K562 (cell line): ENCODE measurements around the gene SLC35E2B.

Experiments
- CEBPB ChIP-seq: fragments of 450-650 bp; IDR thresholded peaks from 2 replicates; pipeline ENCODE4 v1.6.1; 2016; ENCODE audit warnings: missing genetic modification characterization, missing compliant biosample characterization
- CHCHD3 ChIP-seq: fragments of 250-450 bp; sonication (Bioruptor Pico); IDR thresholded peaks from 2 replicates; pipeline ENCODE4 v2.1.2; 2022; ENCODE audit warnings: mild to moderate bottlenecking
- MAFK ChIP-seq: IDR thresholded peaks from 2 replicates; pipeline ENCODE4 v1.6.1; 2011; ENCODE audit warnings: low read length, improper control_type of control experiment
- PHB ChIP-seq: fragments of 250-450 bp; sonication (Bioruptor Pico); IDR thresholded peaks from 2 replicates; pipeline ENCODE4 v1.5.0; 2021
- PHF8 ChIP-seq: fragments of 200-600 bp; sonication (generic); IDR thresholded peaks from 2 replicates; pipeline ENCODE4 v1.6.1; 2012; ENCODE audit warnings: mixed run types, mild to moderate bottlenecking, inconsistent platforms, low read length, moderate library complexity, borderline replicate concordance
- POLR2A ChIP-seq: fragments of 450-650 bp; conservative IDR thresholded peaks from 2 replicates; pipeline ENCODE4 v1.6.1; 2016
- POLR2AphosphoS5 ChIP-seq: IDR thresholded peaks from 2 replicates; pipeline ENCODE4 v1.6.1; 2011; ENCODE audit warnings: mild to moderate bottlenecking, low read depth, low read length, moderate library complexity; ENCODE audit not compliant: control insufficient read depth, insufficient read depth
- SMAD3 ChIP-seq: fragments of 450-650 bp; formaldehyde crosslinking; conservative IDR thresholded peaks from 2 replicates; pipeline ENCODE4 v1.4.0; 2020; ENCODE audit warnings: mild to moderate bottlenecking
- TEAD4 ChIP-seq, 2 experiments: sonication (generic) in 1 of 2; formaldehyde crosslinking in 1 of 2; IDR thresholded peaks; 2 replicates each; pipeline versions ENCODE4 v1.6.1 to v1.8.0; 2012 to 2022; ENCODE audit warnings: borderline replicate concordance in 1 of 2, inconsistent platforms in 1 of 2, low read length in 1 of 2, mild to moderate bottlenecking in 1 of 2, missing genetic modification reagents in 1 of 2
- ZKSCAN1 ChIP-seq: fragments of 150-350 bp; IDR thresholded peaks from 2 replicates; pipeline ENCODE4 v1.6.1; 2016; ENCODE audit warnings: low read depth, low read length
- ZNF586 ChIP-seq: fragments of 450-650 bp; formaldehyde crosslinking; conservative IDR thresholded peaks from 2 replicates; pipeline ENCODE4 v1.4.0; 2020; ENCODE audit warnings: mild to moderate bottlenecking, moderate library complexity
- TF ChIP-seq, protein P1 (sequence below): sonication (generic); formaldehyde crosslinking; IDR thresholded peaks from 2 replicates; pipeline ENCODE4 v1.8.0; 2023; ENCODE audit warnings: mild to moderate bottlenecking, missing genetic modification reagents
- TF ChIP-seq, protein P2 (sequence below): sonication (generic); formaldehyde crosslinking; IDR thresholded peaks from 2 replicates; pipeline ENCODE4 v1.8.0; 2022; ENCODE audit warnings: mild to moderate bottlenecking, missing genetic modification reagents
- TF ChIP-seq, protein P3 (sequence below): fragments of 450-650 bp; formaldehyde crosslinking; conservative IDR thresholded peaks from 2 replicates; pipeline ENCODE4 v1.4.0; 2022; ENCODE audit warnings: mild to moderate bottlenecking, missing genetic modification characterization

DNA sequence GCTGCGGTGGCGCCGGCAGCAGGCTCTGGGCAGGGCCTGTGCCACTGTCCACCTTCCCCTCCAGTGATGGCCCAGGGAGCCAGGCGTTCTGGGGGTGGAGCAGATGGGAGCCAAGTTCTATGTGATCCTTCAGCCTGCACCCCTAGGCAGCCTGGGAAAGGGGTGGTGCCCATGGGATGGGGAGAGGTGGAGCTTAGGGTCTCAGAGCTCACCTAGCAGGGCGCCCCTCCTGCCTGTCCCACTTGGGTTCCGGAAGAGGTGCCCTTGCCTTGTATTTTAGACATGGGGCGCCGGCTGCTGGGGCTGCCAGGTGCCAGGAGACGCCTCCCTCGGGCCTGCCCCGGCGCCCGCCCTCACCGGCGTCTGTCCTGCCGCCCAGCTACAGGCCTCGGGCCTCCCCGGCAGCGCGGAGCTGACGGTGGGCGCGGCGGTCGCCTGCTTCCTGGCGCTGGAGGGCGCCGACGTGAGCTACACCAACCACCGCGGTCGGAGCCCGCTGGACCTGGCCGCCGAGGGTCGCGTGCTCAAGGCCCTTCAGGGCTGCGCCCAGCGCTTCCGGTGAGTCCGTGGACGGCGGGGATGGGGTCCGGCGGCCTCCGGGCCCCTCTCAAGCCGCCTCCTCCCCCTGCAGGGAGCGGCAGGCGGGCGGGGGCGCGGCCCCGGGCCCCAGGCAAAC lies 63.7 kb downstream of the SLC35E2B start:
- no peak for TF ChIP-seq ZKSCAN1
- no peak for TF ChIP-seq PHF8
- TF ChIP-seq PHB (CRISPR knock-in tag): no peak
- TF ChIP-seq, protein P1, sequence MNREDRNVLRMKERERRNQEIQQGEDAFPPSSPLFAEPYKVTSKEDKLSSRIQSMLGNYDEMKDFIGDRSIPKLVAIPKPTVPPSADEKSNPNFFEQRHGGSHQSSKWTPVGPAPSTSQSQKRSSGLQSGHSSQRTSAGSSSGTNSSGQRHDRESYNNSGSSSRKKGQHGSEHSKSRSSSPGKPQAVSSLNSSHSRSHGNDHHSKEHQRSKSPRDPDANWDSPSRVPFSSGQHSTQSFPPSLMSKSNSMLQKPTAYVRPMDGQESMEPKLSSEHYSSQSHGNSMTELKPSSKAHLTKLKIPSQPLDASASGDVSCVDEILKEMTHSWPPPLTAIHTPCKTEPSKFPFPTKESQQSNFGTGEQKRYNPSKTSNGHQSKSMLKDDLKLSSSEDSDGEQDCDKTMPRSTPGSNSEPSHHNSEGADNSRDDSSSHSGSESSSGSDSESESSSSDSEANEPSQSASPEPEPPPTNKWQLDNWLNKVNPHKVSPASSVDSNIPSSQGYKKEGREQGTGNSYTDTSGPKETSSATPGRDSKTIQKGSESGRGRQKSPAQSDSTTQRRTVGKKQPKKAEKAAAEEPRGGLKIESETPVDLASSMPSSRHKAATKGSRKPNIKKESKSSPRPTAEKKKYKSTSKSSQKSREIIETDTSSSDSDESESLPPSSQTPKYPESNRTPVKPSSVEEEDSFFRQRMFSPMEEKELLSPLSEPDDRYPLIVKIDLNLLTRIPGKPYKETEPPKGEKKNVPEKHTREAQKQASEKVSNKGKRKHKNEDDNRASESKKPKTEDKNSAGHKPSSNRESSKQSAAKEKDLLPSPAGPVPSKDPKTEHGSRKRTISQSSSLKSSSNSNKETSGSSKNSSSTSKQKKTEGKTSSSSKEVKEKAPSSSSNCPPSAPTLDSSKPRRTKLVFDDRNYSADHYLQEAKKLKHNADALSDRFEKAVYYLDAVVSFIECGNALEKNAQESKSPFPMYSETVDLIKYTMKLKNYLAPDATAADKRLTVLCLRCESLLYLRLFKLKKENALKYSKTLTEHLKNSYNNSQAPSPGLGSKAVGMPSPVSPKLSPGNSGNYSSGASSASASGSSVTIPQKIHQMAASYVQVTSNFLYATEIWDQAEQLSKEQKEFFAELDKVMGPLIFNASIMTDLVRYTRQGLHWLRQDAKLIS (CRISPR knock-in tag): no peak
- TF ChIP-seq ZNF586 (CRISPR knock-in tag): no peak
- TF ChIP-seq, protein P2, sequence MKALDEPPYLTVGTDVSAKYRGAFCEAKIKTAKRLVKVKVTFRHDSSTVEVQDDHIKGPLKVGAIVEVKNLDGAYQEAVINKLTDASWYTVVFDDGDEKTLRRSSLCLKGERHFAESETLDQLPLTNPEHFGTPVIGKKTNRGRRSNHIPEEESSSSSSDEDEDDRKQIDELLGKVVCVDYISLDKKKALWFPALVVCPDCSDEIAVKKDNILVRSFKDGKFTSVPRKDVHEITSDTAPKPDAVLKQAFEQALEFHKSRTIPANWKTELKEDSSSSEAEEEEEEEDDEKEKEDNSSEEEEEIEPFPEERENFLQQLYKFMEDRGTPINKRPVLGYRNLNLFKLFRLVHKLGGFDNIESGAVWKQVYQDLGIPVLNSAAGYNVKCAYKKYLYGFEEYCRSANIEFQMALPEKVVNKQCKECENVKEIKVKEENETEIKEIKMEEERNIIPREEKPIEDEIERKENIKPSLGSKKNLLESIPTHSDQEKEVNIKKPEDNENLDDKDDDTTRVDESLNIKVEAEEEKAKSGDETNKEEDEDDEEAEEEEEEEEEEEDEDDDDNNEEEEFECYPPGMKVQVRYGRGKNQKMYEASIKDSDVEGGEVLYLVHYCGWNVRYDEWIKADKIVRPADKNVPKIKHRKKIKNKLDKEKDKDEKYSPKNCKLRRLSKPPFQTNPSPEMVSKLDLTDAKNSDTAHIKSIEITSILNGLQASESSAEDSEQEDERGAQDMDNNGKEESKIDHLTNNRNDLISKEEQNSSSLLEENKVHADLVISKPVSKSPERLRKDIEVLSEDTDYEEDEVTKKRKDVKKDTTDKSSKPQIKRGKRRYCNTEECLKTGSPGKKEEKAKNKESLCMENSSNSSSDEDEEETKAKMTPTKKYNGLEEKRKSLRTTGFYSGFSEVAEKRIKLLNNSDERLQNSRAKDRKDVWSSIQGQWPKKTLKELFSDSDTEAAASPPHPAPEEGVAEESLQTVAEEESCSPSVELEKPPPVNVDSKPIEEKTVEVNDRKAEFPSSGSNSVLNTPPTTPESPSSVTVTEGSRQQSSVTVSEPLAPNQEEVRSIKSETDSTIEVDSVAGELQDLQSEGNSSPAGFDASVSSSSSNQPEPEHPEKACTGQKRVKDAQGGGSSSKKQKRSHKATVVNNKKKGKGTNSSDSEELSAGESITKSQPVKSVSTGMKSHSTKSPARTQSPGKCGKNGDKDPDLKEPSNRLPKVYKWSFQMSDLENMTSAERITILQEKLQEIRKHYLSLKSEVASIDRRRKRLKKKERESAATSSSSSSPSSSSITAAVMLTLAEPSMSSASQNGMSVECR (CRISPR knock-in tag): no peak
- TF ChIP-seq POLR2AphosphoS5: no peak
- TF ChIP-seq, protein P3, sequence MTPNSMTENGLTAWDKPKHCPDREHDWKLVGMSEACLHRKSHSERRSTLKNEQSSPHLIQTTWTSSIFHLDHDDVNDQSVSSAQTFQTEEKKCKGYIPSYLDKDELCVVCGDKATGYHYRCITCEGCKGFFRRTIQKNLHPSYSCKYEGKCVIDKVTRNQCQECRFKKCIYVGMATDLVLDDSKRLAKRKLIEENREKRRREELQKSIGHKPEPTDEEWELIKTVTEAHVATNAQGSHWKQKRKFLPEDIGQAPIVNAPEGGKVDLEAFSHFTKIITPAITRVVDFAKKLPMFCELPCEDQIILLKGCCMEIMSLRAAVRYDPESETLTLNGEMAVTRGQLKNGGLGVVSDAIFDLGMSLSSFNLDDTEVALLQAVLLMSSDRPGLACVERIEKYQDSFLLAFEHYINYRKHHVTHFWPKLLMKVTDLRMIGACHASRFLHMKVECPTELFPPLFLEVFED (CRISPR knock-in tag): no peak
- TF ChIP-seq POLR2A: no peak
- TF ChIP-seq MAFK: no peak
- no peak for TF ChIP-seq CEBPB (tag)
- no peak for TF ChIP-seq CHCHD3
- TF ChIP-seq SMAD3 (CRISPR knock-in tag): no peak
- TF ChIP-seq TEAD4 (IDR thresholded peaks at IDR 0.05; ENCODE audit: low read length): no peak
- TF ChIP-seq TEAD4 (CRISPR knock-in tag; IDR thresholded peaks at IDR 0.05; ENCODE audit: borderline replicate concordance): no peak
